HCT116 (cell line): Measurements from ENCODE around the gene CEP120. TPM values are rescaled to one million over a fixed set of nuclear protein-coding genes. Genes with fewer than 3 reads are reported as not detected.

Experiments used
- ATAC-seq: fragments of 200-7000 bp; cut with Tn5 transposase; 2 replicates; pipeline ENCODE4 v1.9.1; 2020; ENCODE audit warnings: mild to moderate bottlenecking, moderate library complexity
- Bru-seq: library from RNA; stranded (reverse); fragments of 400-500 nt; gene quantifications from one replicate; lab custom pipeline; 2021; lab: Mats Ljungman, UMichigan
- BruChase-seq, 2 experiments: library from RNA; stranded (reverse); fragments of 400-500 nt; gene quantifications; one replicate each; lab custom pipeline; 2021; lab: Mats Ljungman, UMichigan
- BruUV-seq: library from RNA; stranded (reverse); fragments of 400-500 nt; replicated peaks from 2 replicates; lab custom pipeline; 2021; lab: Mats Ljungman, UMichigan
- CTCF ChIA-PET: fragments of 300-600 bp; sonication (Branson Sonifier 250); formaldehyde crosslinking; loops from one replicate; lab custom pipeline; 2021; ENCODE audit warnings: antibody characterized with exemption; lab: Charles Lee
- POLR2A ChIA-PET: fragments of 300-600, 350-600 bp; sonication (Branson Sonifier 250); formaldehyde crosslinking; loops from one replicate; lab custom pipeline; 2021; ENCODE audit warnings: antibody characterized with exemption; lab: Charles Lee
- RAD21 ChIA-PET, 2 experiments: fragments of 300-600 bp; sonication (Branson Sonifier 250); formaldehyde crosslinking; loops; one replicate each; lab custom pipeline; 2023; ENCODE audit warnings: low total read pairs in 2 of 2; ENCODE audit not compliant: uncharacterized antibody in 2 of 2, unreplicated experiment in 2 of 2, low non-redundant PET in 1 of 2; lab: Charles Lee
- DNase-seq: peaks from one replicate; pipeline ENCODE4 v3.0.0-alpha.2; 2010; ENCODE audit warnings: low read depth, low spot score
- H2AFZ ChIP-seq: fragments of 200-600 bp; shearing (Covaris generic), sonication (generic); 2 replicates; pipeline ENCODE4 v1.6.1; 2017; ENCODE audit warnings: low read depth, mixed run types, mixed read lengths, antibody characterized with exemption, low read length; ENCODE audit not compliant: poor library complexity, severe bottlenecking
- H3K27ac ChIP-seq: 2 replicates; pipeline ENCODE4 v1.5.1; 2012; ENCODE audit warnings: low read depth, low read length
- H3K27me3 ChIP-seq: fragments of 200-600 bp; sonication (generic); 2 replicates; pipeline ENCODE4 v1.6.1; 2016; ENCODE audit warnings: mixed run types, low read length, mixed read lengths; ENCODE audit not compliant: insufficient read depth
- H3K36me3 ChIP-seq, 2 experiments: fragments of 200-500 bp in 1 of 2; fragments of 200-600 bp in 1 of 2; sonication (Bioruptor generic) in 1 of 2; sonication (generic) in 1 of 2; 2 replicates each; pipeline versions ENCODE4 v1.5.1 to v1.6.1; 2014 to 2016; ENCODE audit warnings: low read length in 2 of 2, inconsistent platforms in 1 of 2, mixed read lengths in 1 of 2, mixed run types in 1 of 2; ENCODE audit not compliant: insufficient read depth in 2 of 2, control insufficient read depth in 1 of 2
- H3K4me1 ChIP-seq, 2 experiments: fragments of 200-600 bp in 1 of 2; sonication (generic) in 1 of 2; 2 replicates each; pipeline versions ENCODE4 v1.5.1 to v1.6.1; 2012 to 2017; ENCODE audit warnings: low read length in 2 of 2, inconsistent platforms in 1 of 2, mild to moderate bottlenecking in 1 of 2, mixed read lengths in 1 of 2, mixed run types in 1 of 2, moderate library complexity in 1 of 2; ENCODE audit not compliant: insufficient read depth in 2 of 2, control insufficient read depth in 1 of 2
- H3K4me2 ChIP-seq: fragments of 200-600 bp; sonication (generic); 2 replicates; pipeline ENCODE4 v1.6.1; 2017; ENCODE audit warnings: mixed run types, low read length, mixed read lengths
- H3K4me3 ChIP-seq, 2 experiments: fragments of 200-600 bp in 1 of 2; sonication (generic) in 1 of 2; replicated peaks in 1 of 2; 2 replicates each; pipeline ENCODE4 v1.5.1; 2011 to 2016; ENCODE audit warnings: low read length in 2 of 2, control low read depth in 1 of 2, low read depth in 1 of 2, mild to moderate bottlenecking in 1 of 2, mixed read lengths in 1 of 2, mixed run types in 1 of 2
- H3K79me2 ChIP-seq: fragments of 200-600 bp; sonication (generic); 2 replicates; pipeline ENCODE4 v1.6.1; 2017; ENCODE audit warnings: mild to moderate bottlenecking, mixed run types, low read length, moderate library complexity, mixed read lengths; ENCODE audit not compliant: insufficient read depth
- H3K9ac ChIP-seq: fragments of 200-600 bp; sonication (generic); 2 replicates; pipeline ENCODE4 v1.6.1; 2016; ENCODE audit warnings: low read length, mixed read lengths
- H3K9me2 ChIP-seq: fragments of 200-600 bp; sonication (generic), shearing (Covaris generic); 2 replicates; pipeline ENCODE4 v1.6.1; 2017; ENCODE audit warnings: mixed run types, mild to moderate bottlenecking, moderate library complexity; ENCODE audit not compliant: insufficient read depth
- H3K9me3 ChIP-seq, 2 experiments: fragments of 200-500 bp in 1 of 2; fragments of 200-600 bp in 1 of 2; sonication (Bioruptor generic) in 1 of 2; sonication (generic) in 1 of 2; 2 replicates each; pipeline ENCODE4 v1.6.1; 2014 to 2017; ENCODE audit warnings: low read length in 2 of 2, mixed read lengths in 2 of 2, inconsistent platforms in 1 of 2, low read depth in 1 of 2, mild to moderate bottlenecking in 1 of 2, mixed run types in 1 of 2, moderate library complexity in 1 of 2; ENCODE audit not compliant: control insufficient read depth in 1 of 2, insufficient read depth in 1 of 2
- H4K20me1 ChIP-seq: fragments of 200-600 bp; sonication (generic), shearing (Covaris generic); 2 replicates; pipeline ENCODE4 v1.6.1; 2017; ENCODE audit warnings: mixed run types, mild to moderate bottlenecking, moderate library complexity; ENCODE audit not compliant: insufficient read depth
- CBX3 ChIP-seq: IDR thresholded peaks from 2 replicates; pipeline ENCODE4 v1.6.1; 2012; ENCODE audit warnings: low read depth
- CTCF ChIP-seq, 3 experiments: fragments of 200-600 bp in 1 of 3; sonication (generic) in 1 of 3; IDR thresholded peaks in 2 of 3; conservative IDR thresholded peaks in 1 of 3; 2 replicates each; pipeline ENCODE4 v1.5.1; 2012 to 2017; ENCODE audit warnings: low read depth in 2 of 3, low read length in 2 of 3, antibody characterized with exemption in 1 of 3, borderline replicate concordance in 1 of 3, control low read depth in 1 of 3, mild to moderate bottlenecking in 1 of 3, mixed read lengths in 1 of 3, mixed run types in 1 of 3, moderate library complexity in 1 of 3; ENCODE audit not compliant: insufficient read depth in 1 of 3
- EGR1 ChIP-seq: IDR thresholded peaks from 2 replicates; pipeline ENCODE4 v1.6.1; 2012; ENCODE audit warnings: low read depth
- ELF1 ChIP-seq: IDR thresholded peaks from 2 replicates; pipeline ENCODE4 v1.6.1; 2012; ENCODE audit warnings: low read depth, borderline replicate concordance
- EZH2phosphoT487 ChIP-seq: fragments of 200-600 bp; IDR thresholded peaks from 2 replicates; pipeline ENCODE4 v1.6.1; 2018; ENCODE audit warnings: antibody characterized with exemption, borderline replicate concordance
- FOSL1 ChIP-seq: IDR thresholded peaks from 2 replicates; pipeline ENCODE4 v1.6.1; 2012; ENCODE audit warnings: low read depth
- JUND ChIP-seq: IDR thresholded peaks from 2 replicates; pipeline ENCODE4 v1.6.1; 2012
- POLR2A ChIP-seq: IDR thresholded peaks from 2 replicates; pipeline ENCODE4 v1.7.0; 2011; ENCODE audit warnings: borderline replicate concordance; ENCODE audit not compliant: insufficient read depth, insufficient read length; ENCODE audit errors: extremely low read depth
- RAD21 ChIP-seq: IDR thresholded peaks from 2 replicates; pipeline ENCODE4 v1.6.1; 2012; ENCODE audit warnings: low read depth, mild to moderate bottlenecking
- SIN3A ChIP-seq: IDR thresholded peaks from 2 replicates; pipeline ENCODE4 v1.6.1; 2012; ENCODE audit warnings: low read depth
- SP1 ChIP-seq: IDR thresholded peaks from 2 replicates; pipeline ENCODE4 v1.6.1; 2012; ENCODE audit warnings: low read depth
- SRF ChIP-seq: IDR thresholded peaks from 2 replicates; pipeline ENCODE4 v1.6.1; 2012; ENCODE audit warnings: low read depth
- TCF7L2 ChIP-seq: IDR thresholded peaks from 2 replicates; pipeline ENCODE4 v1.7.0; 2011; ENCODE audit warnings: borderline replicate concordance, inconsistent platforms; ENCODE audit not compliant: insufficient read depth, insufficient read length; ENCODE audit errors: extremely low read depth
- YY1 ChIP-seq: IDR thresholded peaks from 2 replicates; pipeline ENCODE4 v1.6.1; 2011; ENCODE audit warnings: low read length, low read depth, moderate library complexity, mild to moderate bottlenecking; ENCODE audit not compliant: insufficient replicate concordance; ENCODE audit errors: extremely low read depth
- ZFX ChIP-seq: fragments of 450-650 bp; IDR thresholded peaks from 2 replicates; pipeline ENCODE4 v1.6.1; 2017
- ZNF274 ChIP-seq: fragments of 200-500 bp; sonication (Bioruptor generic); IDR thresholded peaks from 2 replicates; pipeline ENCODE4 v1.6.1; 2014; ENCODE audit warnings: mild to moderate bottlenecking, low read depth, low read length, inconsistent platforms
- intact Hi-C: fragments of 100-400 bp; cut with micrococcal nuclease; formaldehyde crosslinking; loops from 2 replicates; pipeline ENCODE4 v1.10.0; 2022
- long read RNA-seq: library from polyadenylated mRNA; unstranded; transcript quantifications from one replicate; pipeline ENCODE4 v2.0.0, GENCODE V29; 2021; ENCODE audit not compliant: unreplicated experiment
- polyA plus RNA-seq: library from polyadenylated mRNA; unstranded; fragments of >200 nt; gene quantifications from 2 replicates; pipeline ENCODE4 v1.2.1, GENCODE V29; 2012; ENCODE audit warnings: missing spikeins
- total RNA-seq: library from RNA; stranded (reverse); gene quantifications from one replicate; pipeline ENCODE4 v1.2.1, GENCODE V29; 2021; ENCODE audit not compliant: unreplicated experiment
- TF ChIP-seq, protein P1 (sequence below): IDR thresholded peaks from 2 replicates; pipeline ENCODE4 v1.6.1; 2012; ENCODE audit warnings: low read depth
- TF ChIP-seq, protein P2 (sequence below): IDR thresholded peaks from 2 replicates; pipeline ENCODE4 v1.6.1; 2012
- TF ChIP-seq, protein P3 (sequence below): IDR thresholded peaks from 2 replicates; pipeline ENCODE4 v1.6.1; 2012

The CEP120 gene
- total RNA-seq (30.2 TPM), Bru-seq, nascent RNA (percentile 87 among the genes with signal in this experiment), BruChase-seq, experiment 1, labeled RNA remaining after a 6-hour chase (percentile 85 among the genes with signal in this experiment), BruChase-seq, experiment 2, labeled RNA remaining after a 2-hour chase (percentile 88 among the genes with signal in this experiment)
- polyA plus RNA-seq: 15.6 TPM in 2 replicates
- long read RNA-seq, full-length matches to known transcripts: 38 of 72 reads
- long read RNA-seq, partial matches to known transcripts: 8 of 72 reads
- long read RNA-seq, other reads (novel, unspliced or antisense): 26 of 72 reads

- ChIA-PET POLR2A (interaction anchor here (0.8 to 2.2 kb wide), 5 partner anchors 9 to 119 kb away, joined by 3 to 13 read pairs (median 4); partner anchors contain the start of gene CSNK1G3), RAD21 (interaction anchor here in 1 of 2 experiments (0.6 to 1.4 kb wide), 3 partner anchors 38 to 907 kb away, joined by 3 to 6 read pairs (median 3); no protein-coding TSS in a partner anchor), CTCF (interaction anchor here (0.6 to 2.1 kb wide), 21 partner anchors 9 to 923 kb away, joined by 3 to 24 read pairs (median 4); partner anchors contain the start of gene CSNK1G3)
- intact Hi-C loops: loop anchor here (1.0 kb wide), 2 partner anchors 88 to 188 kb away; no protein-coding TSS in a partner anchor
- peak; percentile 99 for DNase-seq
- Histone ChIP-seq H3K36me3 (no peaks in the 10 kb centered on the region), H3K9ac (peak within 1 kb of the TSS; percentile 87), H3K27me3 (no peaks in the 10 kb centered on the region), H3K79me2 (peaks cover 27% of the 10 kb centered on the region), H2AFZ (peak within 1 kb of the TSS; percentile 86), H3K27ac (peak within 1 kb of the TSS; percentile 53), H3K9me3 (no peaks in the 10 kb centered on the region), H3K9me2 (no peaks in the 10 kb centered on the region), H4K20me1 (no peaks in the 10 kb centered on the region), H3K4me2 (peak within 1 kb of the TSS; percentile 90), H3K4me1 (peaks cover 4 to 16% of the 10 kb centered on the region in 2 experiments; a peak in 3 of 4 replicates), H3K4me3 (peak within 1 kb of the TSS; percentile 89 to 93)
- BruUV-seq: TSS peak; percentile 97
- peak; percentile 98 for ATAC-seq
- TF ChIP-seq, protein P1, sequence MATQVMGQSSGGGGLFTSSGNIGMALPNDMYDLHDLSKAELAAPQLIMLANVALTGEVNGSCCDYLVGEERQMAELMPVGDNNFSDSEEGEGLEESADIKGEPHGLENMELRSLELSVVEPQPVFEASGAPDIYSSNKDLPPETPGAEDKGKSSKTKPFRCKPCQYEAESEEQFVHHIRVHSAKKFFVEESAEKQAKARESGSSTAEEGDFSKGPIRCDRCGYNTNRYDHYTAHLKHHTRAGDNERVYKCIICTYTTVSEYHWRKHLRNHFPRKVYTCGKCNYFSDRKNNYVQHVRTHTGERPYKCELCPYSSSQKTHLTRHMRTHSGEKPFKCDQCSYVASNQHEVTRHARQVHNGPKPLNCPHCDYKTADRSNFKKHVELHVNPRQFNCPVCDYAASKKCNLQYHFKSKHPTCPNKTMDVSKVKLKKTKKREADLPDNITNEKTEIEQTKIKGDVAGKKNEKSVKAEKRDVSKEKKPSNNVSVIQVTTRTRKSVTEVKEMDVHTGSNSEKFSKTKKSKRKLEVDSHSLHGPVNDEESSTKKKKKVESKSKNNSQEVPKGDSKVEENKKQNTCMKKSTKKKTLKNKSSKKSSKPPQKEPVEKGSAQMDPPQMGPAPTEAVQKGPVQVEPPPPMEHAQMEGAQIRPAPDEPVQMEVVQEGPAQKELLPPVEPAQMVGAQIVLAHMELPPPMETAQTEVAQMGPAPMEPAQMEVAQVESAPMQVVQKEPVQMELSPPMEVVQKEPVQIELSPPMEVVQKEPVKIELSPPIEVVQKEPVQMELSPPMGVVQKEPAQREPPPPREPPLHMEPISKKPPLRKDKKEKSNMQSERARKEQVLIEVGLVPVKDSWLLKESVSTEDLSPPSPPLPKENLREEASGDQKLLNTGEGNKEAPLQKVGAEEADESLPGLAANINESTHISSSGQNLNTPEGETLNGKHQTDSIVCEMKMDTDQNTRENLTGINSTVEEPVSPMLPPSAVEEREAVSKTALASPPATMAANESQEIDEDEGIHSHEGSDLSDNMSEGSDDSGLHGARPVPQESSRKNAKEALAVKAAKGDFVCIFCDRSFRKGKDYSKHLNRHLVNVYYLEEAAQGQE: no peak
- TF ChIP-seq TCF7L2 (peak; percentile 54), ELF1 (peak; percentile 61), JUND (peak; percentile 20; the same call in 1 of the 2 replicates), FOSL1 (peak; percentile 14; the same call in 1 of the 2 replicates), EGR1 (no peak), EZH2phosphoT487 (no peak), YY1 (peak; percentile 84), CBX3 (peak; percentile 98), ZFX (peak; percentile 86), RAD21 (peak; percentile 69), SRF (peak; percentile 59; the same call in 1 of the 2 replicates), ZNF274 (no peak), CTCF (IDR thresholded peaks at IDR 0.05 in 2 of 3, conservative IDR thresholded peaks at IDR 0.05 in 1 of 3; ENCODE audit: borderline replicate concordance in 1 of 3, insufficient read depth in 1 of 3, low read depth in 2 of 3, low read length in 2 of 3) (peak; percentile 60 to 76 (median 71)), POLR2A (peak; percentile 80), SIN3A (peak; percentile 80), SP1 (peak; percentile 82)
- TF ChIP-seq, protein P2, sequence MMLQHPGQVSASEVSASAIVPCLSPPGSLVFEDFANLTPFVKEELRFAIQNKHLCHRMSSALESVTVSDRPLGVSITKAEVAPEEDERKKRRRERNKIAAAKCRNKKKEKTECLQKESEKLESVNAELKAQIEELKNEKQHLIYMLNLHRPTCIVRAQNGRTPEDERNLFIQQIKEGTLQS: no peak; the same call in 1 of the 2 replicates
- TF ChIP-seq, protein P3, sequence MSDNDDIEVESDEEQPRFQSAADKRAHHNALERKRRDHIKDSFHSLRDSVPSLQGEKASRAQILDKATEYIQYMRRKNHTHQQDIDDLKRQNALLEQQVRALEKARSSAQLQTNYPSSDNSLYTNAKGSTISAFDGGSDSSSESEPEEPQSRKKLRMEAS: peak; percentile 81
Observed at GRCh38 chr5:123423278-123424149, at the start of gene CEP120. Gene CEP120, minus strand, starts transcription at chr5:123423403. Its CDS starts 405 bp downstream, at chr5:123422998.
